Ishikawa (cell line): Measurements from ENCODE around the gene CDK5R2.

Experiments used
- CEBPB ChIP-seq: IDR thresholded peaks from 2 replicates; pipeline ENCODE4 v1.6.1; 2012
- CREB1 ChIP-seq: IDR thresholded peaks from 2 replicates; pipeline ENCODE4 v1.6.1; 2012; ENCODE audit warnings: low read depth
- EGR1 ChIP-seq: IDR thresholded peaks from 2 replicates; pipeline ENCODE4 v1.6.1; 2012
- EP300 ChIP-seq: IDR thresholded peaks from 2 replicates; pipeline ENCODE4 v1.6.1; 2012; ENCODE audit warnings: borderline replicate concordance
- FOXM1 ChIP-seq: IDR thresholded peaks from 2 replicates; pipeline ENCODE4 v1.6.1; 2012; ENCODE audit warnings: low read depth, borderline replicate concordance
- TAF1 ChIP-seq: IDR thresholded peaks from 2 replicates; pipeline ENCODE4 v1.6.1; 2012; ENCODE audit warnings: low read depth, mild to moderate bottlenecking
- TEAD4 ChIP-seq: IDR thresholded peaks from 2 replicates; pipeline ENCODE4 v1.6.1; 2012

- TF ChIP-seq EP300, result no peak
- no peak for TF ChIP-seq TEAD4
- no peak for TF ChIP-seq FOXM1
- no peak for TF ChIP-seq CEBPB
- no peak for TF ChIP-seq TAF1
- TF ChIP-seq CREB1, result no peak
- TF ChIP-seq EGR1, result no peak
These were observed 11.4 kb downstream of the CDK5R2 start for GRCh38 chr2:218970894-218971293.
